ENCODE results near the gene CSTB. TPM values are rescaled to one million over a fixed set of nuclear protein-coding genes. Genes with fewer than 3 reads are reported as not detected.
A peak's percentile ranks its signal among the peaks of the same experiment; 100 is the strongest.

CSTB gene
- total RNA-seq, 4 donors from 2014 or later = 11.4 to 16.7 (median 13.3) TPM

- Histone ChIP-seq H3K4me3 (no peak overlapping the region), H3K27ac (peak overlapping the region in 3 of 4 donors; percentile 7 to 65 (median 59)), H3K27me3 (no peaks in the 10 kb centered on the region), H3K9me3 (no peaks in the 10 kb centered on the region), H3K36me3 (peaks cover 0 to 36% (median 0%) of the 10 kb centered on the region in 3 donors), H3K4me1 (peaks cover 0 to 26% (median 9%) of the 10 kb centered on the region in 4 donors)
- TF ChIP-seq EP300 (IDR thresholded peaks at IDR 0.05) = no peak
- no peak for TF ChIP-seq POLR2A (IDR thresholded peaks at IDR 0.05)
- TF ChIP-seq CTCF (IDR thresholded peaks at IDR 0.05) = no peak
- WGBS, 2 donors = 53 to 56% methylated on average over 26 to 34 of the region's 34 CpGs
- peak; percentile 38 to 48 for DNase-seq (ENCODE audit: low spot score in 2 of 2)
Measured at GRCh38 chr21:43767984-43768867, 7.9 kb downstream of the CSTB start.

GRCh38 chr21:43767498-43767983 lies 8.6 kb downstream of the CSTB start:
- 78 to 84% methylated on average over 15 of the region's 15 CpGs for WGBS, 2 donors
- Histone ChIP-seq H3K9me3 (peaks cover 0 to 5% (median 0%) of the 10 kb centered on the region in 4 donors), H3K4me3 (no peak overlapping the region), H3K27me3 (no peaks in the 10 kb centered on the region), H3K27ac (peak overlapping the region in 2 of 4 donors; percentile 59 to 65), H3K4me1 (peaks cover 0 to 24% (median 9%) of the 10 kb centered on the region in 4 donors), H3K36me3 (peaks cover 0 to 36% (median 0%) of the 10 kb centered on the region in 3 donors)
- TF ChIP-seq POLR2A (IDR thresholded peaks at IDR 0.05) (no peak), CTCF (IDR thresholded peaks at IDR 0.05) (no peak), EP300 (IDR thresholded peaks at IDR 0.05) (no peak)
- DNase-seq (ENCODE audit: low spot score in 2 of 2) = no peak

GRCh38 chr21:43766734-43767497 lies 9.2 kb downstream of the CSTB start:
- no peaks in the 10 kb centered on the region for H3K27me3 ChIP-seq
- 72 to 82% methylated on average over 32 to 34 of the region's 34 CpGs for WGBS, 2 donors

GRCh38 chr21:43764576-43765495 lies 11.3 kb downstream of the CSTB start:
- peaks cover 0 to 44% (median 0%) of the 10 kb centered on the region in 3 donors for H3K36me3 ChIP-seq
- WGBS, 2 donors = 77 to 80% methylated on average over 14 to 19 of the region's 19 CpGs
- peaks cover 0 to 5% (median 0%) of the 10 kb centered on the region in 4 donors for H3K9me3 ChIP-seq
- H3K27ac ChIP-seq = peak overlapping the region in 1 of 4 donors; percentile 52
- DNase-seq (ENCODE audit: low spot score in 2 of 2) = no peak
- H3K4me1 ChIP-seq = peaks cover 0 to 24% (median 9%) of the 10 kb centered on the region in 4 donors
- TF ChIP-seq POLR2A (IDR thresholded peaks at IDR 0.05) = no peak
- TF ChIP-seq EP300 (IDR thresholded peaks at IDR 0.05) = no peak
- TF ChIP-seq CTCF (IDR thresholded peaks at IDR 0.05) = no peak
- H3K27me3 ChIP-seq = no peaks in the 10 kb centered on the region
- no peak overlapping the region for H3K4me3 ChIP-seq

More at GRCh38 chr21:43766734-43767497, 9.2 kb downstream of the CSTB start:
- peaks cover 0 to 24% (median 9%) of the 10 kb centered on the region in 4 donors for H3K4me1 ChIP-seq
- H3K4me3 ChIP-seq = no peak overlapping the region
- H3K36me3 ChIP-seq = peaks cover 0 to 36% (median 0%) of the 10 kb centered on the region in 3 donors
- TF ChIP-seq POLR2A (IDR thresholded peaks at IDR 0.05) = no peak
- peaks cover 0 to 5% (median 0%) of the 10 kb centered on the region in 4 donors for H3K9me3 ChIP-seq
- DNase-seq (ENCODE audit: low spot score in 2 of 2) = no peak
- no peak overlapping the region for H3K27ac ChIP-seq

All from tibial nerve (tissue), 4 donors.